ENCODE measurements around the gene GPI.

The GPI gene

DNA sequence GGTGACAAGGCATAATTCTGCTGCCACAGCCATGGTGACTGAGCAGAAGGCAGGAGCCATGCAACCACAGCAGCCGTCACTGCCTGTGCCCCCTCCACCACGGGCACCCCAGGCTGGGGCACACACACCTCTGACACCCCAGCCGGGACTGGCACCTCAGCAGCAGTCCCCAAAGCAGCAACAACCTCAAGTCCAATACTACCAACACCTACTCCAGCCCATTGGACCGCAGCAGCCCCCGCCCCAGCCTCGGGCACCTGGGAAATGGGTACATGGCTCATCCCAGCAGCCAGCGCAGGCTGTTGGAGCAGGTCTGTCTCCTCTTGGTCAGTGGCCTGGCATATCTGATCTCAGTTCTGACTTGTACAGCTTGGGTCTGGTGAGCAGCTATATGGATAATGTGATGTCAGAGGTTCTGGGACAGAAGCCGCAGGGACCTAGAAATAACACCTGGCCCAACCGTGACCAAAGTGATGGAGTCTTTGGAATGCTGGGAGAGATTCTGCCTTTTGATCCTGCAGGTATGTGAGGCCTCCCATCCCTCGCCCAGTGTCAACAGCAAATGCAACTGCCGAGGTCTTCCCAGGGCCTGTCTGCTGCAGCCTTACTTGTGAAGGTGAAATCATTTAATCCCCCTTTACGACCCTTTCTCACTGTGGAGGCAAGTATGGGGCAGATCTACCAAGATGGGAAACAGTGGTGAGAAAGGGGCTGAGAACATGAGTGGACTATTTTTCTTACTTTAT lies 22.9 kb upstream of the GPI start:
- no peak for DNase-seq

DNA sequence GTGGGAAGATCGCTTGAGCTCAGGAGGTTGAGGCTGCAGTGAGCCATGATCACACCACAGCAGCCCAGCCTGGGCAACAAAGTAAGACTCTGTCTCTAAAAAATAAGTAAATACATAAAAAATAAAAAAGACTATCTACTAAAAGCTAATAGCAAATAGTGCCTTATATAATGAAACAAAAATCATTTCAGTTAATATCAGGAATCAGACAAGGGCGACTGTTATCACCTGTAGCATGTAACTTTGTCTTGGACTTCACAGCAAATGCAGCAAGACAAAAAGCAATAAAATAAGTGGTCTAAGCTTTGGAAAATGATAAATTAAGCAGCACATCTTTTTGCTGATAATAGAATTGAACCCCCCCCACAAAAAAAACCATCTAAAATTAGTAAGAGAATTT lies 21.2 kb upstream of the GPI start:
- no peak for DNase-seq

DNA sequence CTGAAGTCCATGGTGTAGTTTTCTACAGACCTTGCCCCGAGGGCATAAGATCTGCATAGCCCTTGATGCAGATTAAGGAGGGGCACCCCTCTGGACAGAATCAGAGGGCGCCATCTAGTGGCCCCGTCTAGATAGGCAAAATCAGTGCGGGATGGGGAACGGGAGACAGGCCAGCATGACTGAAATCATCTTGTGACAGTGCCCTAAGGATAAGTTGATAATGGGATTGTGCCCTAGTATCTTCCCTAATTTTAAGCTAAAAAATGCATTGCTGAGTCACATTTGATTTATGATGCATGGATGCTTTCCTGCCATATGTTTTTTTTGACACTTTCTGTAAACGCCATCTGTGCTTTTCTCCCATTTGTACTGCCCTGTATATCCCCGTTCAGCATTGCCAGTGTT lies 19.0 kb upstream of the GPI start:
- peak; percentile 48 for DNase-seq

DNA sequence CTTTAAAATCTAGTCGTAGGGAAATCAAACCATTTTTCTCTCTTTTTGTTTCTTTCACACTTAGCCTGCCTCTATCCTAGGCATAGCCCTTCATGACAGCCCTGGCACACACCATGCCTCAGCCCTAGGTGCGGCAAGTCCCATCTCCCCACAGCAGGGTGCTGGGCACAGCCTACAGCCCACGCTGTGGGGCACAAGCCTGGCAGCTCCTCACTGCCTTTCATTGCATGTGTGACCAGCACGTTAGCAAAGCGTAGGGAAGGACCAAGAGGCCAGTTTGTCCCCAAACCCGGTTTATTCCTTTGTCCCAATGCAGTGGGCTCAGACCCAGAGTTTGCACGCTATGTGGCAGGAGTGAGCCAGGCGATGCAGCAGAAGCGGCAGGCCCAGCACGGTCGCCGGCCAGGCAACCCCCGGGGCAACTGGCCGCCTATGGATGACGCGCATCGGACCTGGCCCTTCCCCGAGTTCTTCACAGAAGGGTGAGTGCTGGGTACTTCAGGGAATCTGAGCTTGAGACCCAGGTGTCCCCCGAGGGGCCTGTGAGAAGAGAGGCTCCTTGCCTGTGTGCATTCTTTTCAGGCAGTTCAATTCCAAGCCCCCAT lies 17.3 kb upstream of the GPI start:
- DNase-seq, result no peak

DNA sequence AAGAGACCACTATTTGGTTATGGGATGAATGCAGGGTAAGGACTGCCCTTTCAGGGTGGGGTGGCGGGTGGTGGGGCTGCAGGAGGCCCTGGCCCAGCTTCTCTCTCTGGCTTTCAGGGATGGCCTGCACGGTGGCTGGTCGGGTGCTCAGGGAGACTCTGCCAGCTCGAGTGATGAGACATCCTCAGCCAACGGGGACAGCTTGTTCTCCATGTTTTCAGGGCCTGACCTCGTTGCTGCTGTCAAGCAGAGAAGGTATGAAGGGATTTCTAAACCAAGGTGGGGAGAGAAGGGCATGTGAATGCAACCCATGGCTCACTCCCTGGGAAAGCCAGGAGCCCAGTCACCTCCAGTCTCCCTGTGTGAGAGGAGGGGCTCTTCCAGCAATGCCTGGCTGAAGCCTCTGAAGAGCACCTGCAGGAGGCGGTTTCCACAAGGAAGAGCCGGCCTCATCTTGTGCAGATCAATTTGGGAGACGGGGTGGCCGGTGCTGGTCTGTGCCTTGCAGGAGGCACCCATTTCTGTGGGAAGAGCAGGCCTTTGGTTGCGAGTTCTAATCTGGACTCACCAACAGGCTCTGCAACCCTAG lies 16.0 kb upstream of the GPI start:
- DNase-seq, result no peak

DNA sequence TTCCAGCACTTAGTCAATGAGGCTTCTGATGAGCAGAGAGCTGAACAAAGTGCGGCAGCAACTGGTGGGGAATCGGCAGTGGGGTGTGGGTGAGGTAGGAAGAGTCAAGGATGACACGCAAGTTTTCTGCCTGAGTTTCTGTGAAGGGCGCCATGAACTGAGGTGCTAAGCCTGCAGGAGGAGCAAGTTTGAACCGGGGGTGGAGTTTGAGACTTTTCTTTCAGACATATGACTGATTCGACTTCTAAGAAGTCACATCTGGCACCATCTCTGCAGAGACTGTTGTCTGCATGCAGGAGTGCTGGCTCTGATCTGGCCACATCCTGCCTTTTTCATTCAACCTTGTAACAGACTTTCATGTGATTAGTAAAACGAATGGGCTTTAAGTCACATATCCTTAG lies 14.8 kb upstream of the GPI start:
- peak; percentile 68 for DNase-seq

DNA sequence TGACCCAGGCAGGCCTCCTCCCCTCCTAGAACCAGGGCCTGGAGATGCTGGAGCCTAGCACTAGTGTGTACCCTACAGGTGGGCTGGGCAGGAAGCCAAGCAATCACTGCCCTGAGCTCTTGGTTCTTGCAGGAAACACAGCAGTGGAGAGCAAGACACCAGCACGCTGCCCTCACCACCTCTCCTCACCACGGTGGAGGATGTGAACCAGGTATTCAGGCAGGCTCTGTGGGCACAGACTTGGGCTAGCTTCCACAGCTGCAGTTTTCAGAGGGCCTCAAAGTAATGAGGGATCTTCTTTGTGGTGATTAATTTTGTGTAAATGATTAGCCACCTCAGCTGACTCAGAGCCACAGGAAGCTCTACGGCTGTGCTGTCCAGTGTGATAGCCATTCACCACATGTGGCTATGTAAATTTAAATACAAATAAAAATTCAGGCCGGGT lies 13.6 kb upstream of the GPI start:
- peak; percentile 64 for DNase-seq

DNA sequence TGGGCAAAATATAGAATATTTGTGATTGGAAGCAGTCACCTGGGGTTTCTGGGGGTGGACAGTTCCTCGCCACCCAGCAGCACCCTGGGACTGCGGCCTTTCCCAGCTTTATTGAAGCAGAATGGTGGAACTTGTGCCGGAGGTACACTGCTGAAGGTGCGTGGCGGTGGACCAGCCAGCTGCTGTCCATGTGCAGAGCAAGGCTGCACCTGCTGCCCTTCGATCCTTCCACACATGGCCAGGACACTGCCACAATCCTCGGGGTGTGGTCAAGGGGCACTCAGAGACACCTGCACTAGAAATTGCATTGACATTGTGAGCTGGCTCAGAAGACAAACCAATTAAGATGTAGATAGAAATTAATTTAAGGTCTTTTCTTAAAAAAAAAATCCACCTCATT lies 11.4 kb upstream of the GPI start:
- DNase-seq, result no peak

DNA sequence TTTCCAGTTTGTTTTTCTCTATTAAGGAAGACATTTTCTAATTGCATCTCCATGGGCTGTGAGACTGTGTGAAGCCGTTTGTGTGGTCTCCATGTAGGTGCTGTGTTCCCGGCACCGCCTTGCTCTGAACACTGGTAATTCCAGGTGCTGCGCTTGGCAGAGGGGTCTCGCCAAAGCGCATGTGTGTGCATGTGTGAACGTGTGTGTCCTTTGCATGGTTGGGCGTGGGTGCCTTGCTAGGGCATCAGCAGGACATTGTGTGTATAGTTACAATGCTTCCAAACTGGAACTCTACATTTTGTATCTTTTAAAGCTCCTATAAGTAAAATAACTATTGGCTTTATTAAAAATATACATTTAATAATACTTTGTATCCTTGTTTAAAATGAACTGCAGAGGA lies 9.8 kb upstream of the GPI start:
- DNase-seq, result no peak

DNA sequence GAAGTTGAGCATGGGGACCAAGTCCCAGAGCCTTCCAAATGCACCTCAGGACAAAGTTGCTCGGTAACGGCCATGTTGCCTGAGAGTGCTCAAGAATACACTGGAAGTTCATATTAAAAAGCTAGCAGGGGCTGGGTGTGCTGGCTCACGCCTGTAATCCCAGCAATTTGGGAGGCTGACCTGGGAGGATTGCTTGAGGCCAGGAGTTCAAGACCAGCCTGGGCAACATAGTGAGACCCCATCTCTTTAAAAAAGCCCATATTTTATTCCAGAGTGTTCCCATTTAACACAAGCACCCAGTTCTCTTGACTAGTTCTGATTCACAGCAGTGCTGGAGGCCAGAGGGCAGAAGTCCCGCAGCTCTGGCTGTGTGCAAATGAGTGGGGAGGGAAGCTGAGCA lies 8.1 kb upstream of the GPI start:
- no peak for DNase-seq

DNA sequence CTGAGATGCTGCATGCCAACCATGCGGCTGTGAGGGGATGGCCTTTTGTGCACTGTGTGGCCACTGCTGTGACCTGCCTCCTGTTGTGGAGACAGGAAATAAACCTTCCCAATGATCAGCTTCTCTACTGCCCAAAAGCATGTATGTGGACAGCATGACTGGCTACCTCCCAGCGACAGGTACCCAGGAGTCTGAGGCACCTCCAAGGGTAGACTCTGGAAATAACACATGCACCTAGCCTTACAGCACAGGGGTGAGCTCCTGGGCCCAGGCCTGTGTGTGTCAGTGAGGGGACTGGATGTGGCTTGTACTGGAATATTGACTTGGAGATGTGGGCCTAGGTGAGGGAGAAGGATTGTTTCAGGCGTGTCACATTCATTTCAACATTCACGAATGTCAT lies 7.6 kb upstream of the GPI start:
- DNase-seq, result no peak

DNA sequence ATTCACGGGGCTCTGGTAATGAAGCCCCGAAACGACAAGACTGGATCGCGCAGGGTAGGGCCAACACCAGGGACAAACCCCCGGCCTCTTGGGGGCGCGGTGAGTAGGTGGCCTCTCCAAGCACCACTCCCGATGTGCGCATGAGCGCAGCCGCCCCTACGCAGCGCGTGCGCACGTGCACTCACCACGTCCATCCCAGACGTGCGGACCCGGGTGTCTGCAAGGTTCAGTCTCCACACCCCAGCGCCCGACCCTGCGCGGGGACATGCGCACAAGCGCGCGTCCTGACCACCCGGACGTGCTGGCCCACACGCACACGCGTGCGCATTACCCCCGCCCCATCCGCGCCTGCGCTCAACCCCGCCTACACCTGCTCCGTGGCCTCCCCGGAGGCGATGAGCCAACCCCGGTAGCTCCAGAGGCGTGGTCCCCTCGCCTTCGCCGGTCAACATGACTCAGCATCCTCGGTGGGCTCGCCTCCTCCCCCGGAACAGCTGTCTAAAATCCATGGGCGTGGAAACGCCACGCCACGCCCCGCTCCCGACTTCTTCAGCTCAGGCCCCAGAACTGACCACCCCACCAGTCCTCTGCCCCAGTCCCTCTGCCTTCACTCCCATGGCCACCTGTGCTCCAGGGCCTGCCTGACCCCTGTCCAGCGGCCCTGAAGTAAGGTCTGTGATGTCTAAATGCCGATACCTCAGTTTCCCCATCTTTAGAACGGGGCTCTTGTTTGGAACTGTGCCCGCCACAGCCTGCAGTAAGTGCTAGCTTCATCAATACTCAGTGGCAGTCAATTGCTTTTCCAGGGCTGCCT lies 5.6 kb upstream of the GPI start:
- DNase-seq, result peak; percentile 99

DNA sequence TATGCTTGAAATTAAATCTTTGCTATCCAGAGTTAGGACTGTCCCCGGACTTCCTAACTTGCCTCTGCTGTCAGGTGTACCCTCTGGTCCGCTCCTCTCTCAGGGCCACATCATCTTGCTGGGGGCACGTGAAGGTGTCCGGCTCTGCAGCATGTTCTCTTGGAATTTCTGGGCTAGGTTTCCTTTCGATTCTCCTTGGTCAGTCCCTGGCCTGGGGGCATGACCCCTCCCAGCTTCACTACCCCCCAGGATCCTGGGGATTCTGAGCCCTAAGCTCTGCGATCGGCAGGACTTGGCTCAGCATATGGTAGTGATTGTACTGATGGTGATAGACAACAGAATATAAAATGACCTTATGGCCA lies 5.1 kb upstream of the GPI start:
- no peak for DNase-seq

DNA sequence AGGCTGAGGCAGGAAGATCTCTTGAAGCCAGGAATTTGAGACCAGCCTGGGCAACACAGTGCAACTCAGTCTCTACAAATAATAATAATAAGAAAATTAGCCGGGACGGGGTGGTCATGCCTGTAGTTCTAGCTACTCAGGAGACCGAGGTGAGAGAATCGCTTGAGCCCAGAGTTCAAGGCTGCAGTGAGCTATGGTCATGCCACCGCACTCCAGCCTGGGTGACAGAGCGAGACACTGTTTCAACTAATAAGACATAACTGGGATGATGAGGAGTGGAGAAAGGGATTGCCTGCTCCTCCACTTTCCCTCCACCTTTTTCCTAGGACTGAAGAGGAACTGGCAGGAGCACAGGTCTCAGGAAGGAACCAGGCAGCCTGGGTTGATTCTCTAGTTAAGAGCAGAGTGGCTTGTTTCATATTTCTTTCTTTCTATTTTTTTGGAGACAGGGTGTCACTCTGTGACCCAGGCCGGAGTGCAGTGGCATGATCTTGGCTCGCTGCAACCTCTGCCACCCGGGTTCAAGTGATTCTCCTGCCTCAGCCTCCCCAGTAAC lies 4.6 kb upstream of the GPI start:
- no peak for DNase-seq

DNA sequence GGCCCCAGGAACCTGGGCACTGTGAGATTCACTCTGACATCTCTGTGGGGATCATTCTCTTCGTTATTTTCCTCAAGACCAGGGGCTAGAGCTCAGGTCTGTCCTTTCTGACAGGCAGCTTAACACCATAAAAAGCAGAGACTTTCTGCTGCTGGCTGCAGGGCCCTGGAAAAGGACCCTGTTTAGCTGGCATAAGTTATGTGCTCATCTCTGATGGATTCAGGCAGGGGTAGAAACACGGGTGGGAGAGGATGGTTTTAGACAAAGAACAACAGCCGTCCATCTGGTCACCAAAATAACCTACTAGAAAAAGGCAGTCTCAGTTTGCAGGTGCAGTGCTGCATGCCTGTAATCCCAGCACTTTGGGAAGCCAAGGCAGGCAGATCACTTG lies 2.3 kb upstream of the GPI start:
- no peak for DNase-seq

DNA sequence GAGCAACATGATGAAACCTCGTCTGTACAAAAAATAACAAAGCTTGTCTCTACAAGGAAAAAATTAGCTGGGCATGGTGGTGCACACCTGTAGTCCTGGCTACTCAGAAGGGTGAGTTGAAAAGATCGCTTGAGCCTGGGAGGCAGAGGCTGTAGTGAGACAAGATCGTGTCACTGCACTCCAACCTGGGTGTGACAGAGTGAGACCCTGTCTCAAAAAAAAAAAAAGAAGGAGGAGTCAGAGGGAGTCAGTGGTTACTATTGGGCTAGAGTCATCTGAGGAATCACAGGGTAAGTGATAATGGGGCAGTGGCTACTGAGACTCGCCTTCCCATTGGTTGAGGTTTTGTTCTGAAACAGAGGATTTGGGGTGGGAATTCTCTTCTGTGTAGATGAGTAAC lies 1.9 kb upstream of the GPI start:
- no peak for DNase-seq

DNA sequence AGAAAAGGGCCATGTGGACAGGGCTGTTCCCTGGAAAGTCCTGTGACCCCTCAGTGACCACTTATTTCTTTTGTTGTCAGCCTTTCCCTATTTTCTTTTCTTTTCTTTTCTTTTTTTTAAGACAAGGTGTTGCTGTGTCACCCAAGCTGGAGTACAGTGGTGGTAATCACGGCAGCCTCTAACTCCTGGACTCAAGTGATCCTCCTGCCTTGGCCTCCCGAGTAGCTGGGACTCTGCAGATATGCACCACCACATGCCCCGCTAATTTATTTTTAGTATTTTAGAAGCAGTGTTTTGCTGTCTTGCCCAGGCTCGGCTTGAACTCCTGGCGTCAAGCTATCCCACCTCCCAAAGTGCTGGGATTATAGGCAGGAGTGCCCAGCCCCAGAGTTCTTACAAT lies 1.1 kb upstream of the GPI start:
- no peak for DNase-seq

DNA sequence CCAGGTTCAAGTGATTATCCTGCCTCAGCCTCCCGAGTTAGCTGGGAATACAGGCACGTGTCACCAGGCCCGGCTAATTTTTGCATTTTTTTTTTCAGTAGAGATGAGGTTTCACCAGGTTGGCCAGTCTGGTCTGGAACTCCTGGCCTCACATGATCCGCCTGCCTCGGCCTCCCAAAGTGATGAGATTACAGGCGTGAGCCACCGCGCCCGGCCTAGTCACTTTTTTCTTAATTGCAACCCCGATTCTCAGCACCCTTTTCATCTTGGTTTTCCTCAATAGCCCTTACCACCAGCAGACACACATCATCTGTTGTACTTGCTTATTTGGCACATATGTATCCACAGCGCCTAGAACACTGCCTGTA lies 550 bp upstream of the GPI start:
- no peak for DNase-seq

DNA sequence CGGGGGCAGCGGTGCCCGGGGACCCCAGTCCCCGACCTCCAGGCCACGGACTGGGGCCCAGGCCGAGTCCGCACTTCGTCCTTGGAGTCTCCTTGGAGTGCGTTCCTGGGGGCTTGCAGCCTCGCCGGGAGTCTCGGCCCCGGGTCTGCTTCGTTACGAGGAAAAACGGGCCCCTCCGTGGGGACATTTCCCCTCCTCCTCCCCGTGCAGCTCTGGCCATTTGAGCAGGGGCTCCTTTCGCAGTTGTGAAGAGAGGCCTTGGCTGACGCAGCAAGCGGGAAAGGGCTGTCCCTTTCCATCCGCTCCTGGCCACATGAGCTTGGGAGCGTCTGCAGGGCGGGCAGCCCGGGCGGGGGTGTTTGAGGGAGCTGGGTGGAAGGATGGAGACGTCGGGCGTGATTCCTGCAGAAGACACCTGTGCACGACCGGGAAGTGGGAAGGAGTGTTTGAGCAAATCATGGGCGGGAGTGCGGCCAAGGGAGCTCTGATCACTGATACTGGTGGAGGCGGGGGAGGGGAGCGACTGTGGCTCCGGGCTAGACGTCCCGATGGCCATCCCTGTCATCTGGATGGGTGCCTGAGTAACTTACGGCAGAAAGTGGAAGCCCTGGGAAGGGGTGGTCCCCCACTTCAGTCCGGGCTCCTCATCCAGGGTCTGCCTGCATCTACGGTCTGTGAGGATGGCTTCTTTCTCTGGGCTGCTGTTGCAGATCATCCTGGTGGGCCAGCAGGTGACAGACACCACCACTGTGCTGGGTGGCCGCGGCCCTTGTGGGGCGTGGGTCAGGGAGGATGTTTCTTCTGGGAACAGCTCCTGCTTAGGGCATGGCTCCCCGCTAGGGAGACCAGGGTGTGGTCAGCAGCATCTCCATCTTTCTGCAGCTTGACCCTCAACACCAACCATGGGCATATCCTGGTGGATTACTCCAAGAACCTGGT lies 736 bp downstream of the GPI start:
- DNase-seq, result peak; percentile 51

DNA sequence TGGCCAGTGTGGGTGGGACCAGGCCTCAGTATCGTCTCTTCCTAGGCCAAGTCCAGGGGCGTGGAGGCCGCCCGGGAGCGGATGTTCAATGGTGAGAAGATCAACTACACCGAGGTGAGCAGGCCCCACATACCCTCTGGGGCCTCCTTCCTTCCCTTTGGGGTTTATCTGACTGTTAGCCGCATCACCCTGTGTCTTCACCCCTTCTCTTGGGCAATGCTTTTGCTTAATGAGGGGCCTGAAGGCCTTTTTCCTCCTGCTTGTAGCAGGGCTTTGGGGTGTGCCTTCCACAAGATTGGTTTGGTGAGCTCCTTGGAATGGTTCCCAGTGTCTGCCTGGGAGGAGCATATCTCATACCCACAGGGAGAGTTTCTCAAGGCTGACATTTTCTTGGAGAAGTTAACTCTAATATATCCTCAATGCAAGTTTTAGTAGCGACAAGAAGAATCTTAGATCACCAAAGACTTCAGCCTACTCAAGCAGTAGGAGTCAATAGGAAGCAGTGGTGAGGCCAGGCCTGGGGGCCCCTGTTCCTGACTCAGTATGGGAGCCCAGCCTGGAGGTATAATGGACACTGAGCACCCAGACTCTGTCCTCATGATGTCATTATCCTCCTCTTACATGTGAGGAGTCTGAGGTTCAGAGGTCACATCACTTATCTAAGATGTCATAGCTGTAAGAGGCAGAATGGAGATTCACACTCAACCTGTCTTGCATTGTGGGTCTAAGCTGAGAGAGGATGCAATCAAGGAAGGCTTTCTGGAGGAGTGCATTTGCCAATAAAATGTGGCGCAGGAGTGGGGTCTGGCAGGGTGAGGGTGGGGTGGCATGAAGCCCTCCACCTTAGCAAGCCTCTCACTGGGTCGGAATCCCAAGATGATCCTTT lies 2.0 kb downstream of the GPI start:
- no peak for DNase-seq

DNA sequence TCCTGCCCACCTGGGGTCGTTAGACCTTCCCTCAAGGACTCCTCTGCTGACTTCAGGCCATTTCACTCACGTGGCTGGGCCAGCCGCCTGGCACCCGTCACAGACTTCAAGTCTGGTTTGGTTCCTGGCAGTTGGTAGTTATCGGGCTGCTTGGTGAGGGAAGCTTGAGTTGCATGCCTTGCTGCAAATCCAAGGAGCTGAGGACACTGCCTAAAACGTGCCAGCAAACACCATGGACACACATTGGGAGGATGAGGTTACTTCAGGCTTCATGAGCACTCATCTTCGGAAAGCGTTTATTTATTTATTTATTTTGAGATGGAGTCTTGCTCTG lies 2.6 kb downstream of the GPI start:
- DNase-seq, result no peak

DNA sequence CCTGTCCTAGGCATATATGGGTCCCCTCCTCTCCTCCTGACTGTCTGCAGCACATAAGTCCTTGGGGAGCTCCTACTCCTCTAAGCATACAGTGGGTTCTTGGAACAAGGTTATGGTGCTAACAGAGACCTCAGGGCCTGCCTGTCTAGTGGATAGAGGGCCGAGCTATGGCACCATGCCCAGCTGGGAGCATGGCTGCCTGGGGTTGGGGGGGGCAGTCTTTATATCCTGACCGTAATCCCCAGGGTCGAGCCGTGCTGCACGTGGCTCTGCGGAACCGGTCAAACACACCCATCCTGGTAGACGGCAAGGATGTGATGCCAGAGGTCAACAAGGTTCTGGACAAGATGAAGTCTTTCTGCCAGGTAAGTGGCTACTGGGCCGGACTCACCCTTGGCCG lies 3.3 kb downstream of the GPI start:
- DNase-seq, result no peak

Data from NK-92 treated with Interleukin-12 subunit alpha and Interleukin-12 subunit beta, amount 100 ng/mL, for 24 hours (cell line).